ENCODE measurements around the gene C11orf16.
"Not testable (repeated sequence)": the region's sequence is repeated elsewhere in the genome, so short reads cannot be mapped to it uniquely, and the experiment has no call there.

C11orf16 gene, protein sequence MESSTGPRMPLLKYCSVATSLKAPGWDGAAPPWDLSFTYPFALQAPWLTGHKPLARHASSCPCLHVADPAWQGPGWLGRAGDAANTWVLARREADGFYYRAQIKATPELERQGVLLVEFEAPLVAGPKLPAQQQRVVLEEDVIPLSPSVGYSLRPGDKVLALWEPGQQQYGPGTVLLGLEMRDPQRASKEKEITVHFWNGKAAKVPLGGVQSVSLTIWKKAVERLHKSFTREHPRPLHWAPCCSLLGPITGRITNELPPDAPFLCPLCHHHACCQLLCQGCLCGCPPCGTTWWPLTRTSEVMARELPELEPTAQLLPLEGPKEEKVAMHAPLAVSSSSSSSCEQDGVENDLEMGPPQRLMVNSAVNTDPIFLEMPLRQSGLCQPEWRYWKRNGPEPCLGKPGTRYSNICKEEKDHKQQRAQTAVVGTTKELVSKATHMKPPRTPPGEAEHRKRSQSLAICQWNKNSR

DNA sequence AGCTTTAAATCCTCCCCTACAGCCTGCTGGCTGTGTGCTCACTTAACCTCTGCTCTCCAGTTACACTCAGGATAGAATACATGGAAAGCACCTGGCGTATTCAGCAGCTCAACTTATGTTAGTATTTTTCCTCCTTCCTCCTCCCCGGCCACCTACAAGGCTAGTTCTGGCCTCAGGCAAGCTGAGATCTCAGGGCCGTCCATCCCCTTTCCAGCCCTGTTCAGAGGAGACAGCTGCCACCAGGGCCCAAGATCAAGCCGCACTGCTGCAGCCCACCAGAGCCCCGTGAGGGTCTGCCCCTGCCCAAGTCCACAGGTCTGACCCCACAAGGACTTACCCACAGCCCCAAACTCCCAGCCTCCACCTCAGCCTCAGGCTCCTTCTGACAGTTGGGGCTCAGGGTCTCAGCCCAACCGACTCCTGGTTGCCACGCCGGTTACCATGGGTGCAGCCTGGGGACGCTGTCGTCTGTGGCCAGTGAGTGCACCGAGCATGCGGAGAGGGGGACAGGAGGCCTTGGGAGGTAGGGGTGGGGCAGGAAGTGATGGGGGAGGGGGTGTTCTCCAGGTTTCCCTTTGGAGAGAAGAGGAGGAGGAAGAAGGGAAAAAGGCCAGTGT, at the start of gene C11orf16:
TSS of gene C11orf16 (minus strand) at position 384 of the 617 bp plus-strand sequence. CDS start 639 bp downstream, outside the sequence.
- in situ Hi-C loops (cut with HindIII; ENCODE audit: low sequenced_read_pairs): no loop called here

DNA sequence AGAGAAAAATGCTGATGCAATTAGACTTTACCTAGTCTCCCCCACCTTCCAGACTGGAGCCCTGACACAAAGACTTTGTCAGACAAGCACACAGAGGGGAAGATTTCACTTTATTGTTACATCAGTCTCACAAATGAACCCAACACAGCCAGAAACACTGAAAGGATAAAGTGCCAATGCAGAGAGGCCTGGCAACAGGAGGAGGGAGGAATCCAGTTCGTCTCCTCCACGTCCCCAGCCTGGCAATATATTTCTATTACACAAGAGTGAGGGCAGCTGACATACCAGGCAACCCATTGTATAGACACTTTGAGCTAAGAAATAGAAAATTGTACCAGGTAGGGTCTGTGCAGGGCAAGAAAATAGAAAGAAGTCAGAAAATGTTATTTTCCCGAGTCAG, 47.7 kb upstream of the C11orf16 start:
- in situ Hi-C loops (cut with HindIII; ENCODE audit: low sequenced_read_pairs): no loop called here

DNA sequence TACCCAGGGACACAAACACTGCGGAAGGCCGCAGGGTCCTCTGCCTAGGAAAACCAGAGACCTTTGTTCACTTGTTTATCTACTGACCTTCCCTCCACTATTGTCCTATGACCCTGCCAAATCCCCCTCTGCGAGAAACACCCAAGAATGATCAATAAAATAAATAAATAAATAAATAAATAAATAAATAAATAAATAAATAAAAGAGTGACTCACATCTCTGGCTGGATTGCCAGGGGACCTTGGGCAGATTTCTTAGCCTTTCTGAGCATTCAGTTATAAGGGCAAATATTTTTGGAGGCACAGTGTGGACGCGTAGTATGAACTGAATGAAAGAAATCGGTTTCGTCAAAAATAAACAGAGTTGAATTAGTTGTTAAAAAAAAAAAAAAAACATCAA, 46.6 kb upstream of the C11orf16 start:
- in situ Hi-C loops (cut with HindIII; ENCODE audit: low sequenced_read_pairs): not testable (repeated sequence)

DNA sequence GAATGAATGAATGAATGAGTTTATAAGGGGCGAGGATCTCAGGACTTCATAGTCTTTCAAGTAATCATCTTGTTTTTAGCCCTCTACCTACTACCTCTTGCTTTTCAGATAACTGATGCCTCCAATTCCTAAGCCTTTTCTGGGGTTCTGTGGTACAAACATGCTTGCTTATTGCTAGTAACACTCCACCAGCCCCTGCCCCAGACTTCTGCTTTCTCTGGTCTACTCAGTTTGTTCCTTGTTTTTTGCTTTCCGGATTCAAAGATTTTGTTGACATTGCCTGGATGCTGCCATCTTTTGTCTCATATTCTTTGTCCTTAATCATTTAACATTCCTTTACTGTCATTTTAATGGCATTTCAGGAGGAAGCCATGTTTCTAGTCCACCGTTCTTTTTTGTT, 40.4 kb upstream of the C11orf16 start:
- in situ Hi-C loops (cut with HindIII; ENCODE audit: low sequenced_read_pairs): no loop called here

DNA sequence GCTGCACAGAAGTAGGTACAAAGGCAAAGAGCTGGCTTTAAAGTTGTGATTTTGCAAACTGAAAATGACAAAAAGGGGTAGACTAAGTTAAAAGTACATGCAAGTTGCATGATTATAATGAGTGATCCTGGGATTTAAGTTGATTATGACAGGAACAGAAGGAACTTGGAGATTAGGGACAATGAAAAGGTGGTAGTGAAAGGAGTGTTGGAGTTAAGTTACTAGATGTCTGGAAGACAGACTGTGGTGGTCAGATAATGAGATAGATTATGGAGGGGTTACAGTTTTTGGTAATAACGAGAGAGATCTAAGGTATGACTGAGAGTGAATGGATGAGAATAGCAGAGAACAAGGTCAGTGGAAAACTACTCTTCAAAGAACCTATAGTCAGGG, 39.2 kb upstream of the C11orf16 start:
- in situ Hi-C loops (cut with HindIII; ENCODE audit: low sequenced_read_pairs): no loop called here

DNA sequence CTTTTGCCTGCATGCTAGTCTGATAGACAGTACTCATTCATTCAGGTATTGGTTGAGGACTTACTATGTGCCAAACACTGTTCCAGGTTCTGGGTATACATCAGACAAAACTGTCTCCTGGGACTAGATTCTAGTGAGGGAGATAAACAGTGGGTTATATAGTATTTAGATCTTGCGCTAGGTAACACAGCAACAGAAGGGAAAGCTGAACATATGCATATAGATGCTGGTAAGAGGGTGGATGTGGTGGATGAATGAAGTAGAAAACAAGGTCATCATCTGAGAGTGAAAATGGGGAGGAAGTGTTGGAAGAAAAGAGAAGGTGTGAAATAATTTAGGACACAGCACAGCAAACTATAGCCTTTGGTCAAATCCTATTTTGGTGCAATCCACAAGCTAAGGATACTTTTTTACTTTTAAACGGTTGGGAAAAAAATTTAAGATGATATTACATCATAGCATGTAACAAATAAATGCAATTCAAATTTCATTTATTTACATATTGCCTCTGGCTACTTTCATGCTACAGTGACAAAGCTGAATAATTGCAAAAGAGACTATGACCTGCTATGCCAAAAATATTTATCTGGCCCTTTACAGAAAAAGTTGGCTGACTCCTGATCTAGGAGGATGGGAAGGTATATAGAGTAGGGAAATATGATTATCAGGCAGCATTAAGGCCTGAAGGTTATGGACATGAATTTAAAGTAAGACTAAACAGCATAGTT, 38.6 kb upstream of the C11orf16 start:
- in situ Hi-C loops (cut with HindIII; ENCODE audit: low sequenced_read_pairs): no loop called here

DNA sequence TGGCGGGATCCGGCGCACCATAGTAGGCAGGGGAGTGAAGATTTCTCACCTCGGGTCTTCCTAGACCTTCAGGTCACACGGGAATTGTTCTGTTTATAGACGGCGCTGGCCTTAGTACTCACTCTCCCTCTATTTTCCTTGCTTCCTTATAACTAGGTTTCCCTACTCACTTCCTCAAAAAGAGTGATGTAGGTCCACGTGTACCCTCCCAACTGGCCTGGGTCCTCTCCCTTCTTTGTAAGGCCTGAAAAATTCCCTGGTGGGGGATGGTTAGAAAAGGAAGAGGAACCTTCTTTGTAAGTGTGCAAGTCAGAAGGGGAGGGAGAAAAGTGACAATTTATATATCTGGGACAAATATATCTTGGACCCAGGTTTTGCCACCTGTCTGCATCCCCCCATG, 34.4 kb upstream of the C11orf16 start:
- in situ Hi-C loops (cut with HindIII; ENCODE audit: low sequenced_read_pairs): no loop called here

DNA sequence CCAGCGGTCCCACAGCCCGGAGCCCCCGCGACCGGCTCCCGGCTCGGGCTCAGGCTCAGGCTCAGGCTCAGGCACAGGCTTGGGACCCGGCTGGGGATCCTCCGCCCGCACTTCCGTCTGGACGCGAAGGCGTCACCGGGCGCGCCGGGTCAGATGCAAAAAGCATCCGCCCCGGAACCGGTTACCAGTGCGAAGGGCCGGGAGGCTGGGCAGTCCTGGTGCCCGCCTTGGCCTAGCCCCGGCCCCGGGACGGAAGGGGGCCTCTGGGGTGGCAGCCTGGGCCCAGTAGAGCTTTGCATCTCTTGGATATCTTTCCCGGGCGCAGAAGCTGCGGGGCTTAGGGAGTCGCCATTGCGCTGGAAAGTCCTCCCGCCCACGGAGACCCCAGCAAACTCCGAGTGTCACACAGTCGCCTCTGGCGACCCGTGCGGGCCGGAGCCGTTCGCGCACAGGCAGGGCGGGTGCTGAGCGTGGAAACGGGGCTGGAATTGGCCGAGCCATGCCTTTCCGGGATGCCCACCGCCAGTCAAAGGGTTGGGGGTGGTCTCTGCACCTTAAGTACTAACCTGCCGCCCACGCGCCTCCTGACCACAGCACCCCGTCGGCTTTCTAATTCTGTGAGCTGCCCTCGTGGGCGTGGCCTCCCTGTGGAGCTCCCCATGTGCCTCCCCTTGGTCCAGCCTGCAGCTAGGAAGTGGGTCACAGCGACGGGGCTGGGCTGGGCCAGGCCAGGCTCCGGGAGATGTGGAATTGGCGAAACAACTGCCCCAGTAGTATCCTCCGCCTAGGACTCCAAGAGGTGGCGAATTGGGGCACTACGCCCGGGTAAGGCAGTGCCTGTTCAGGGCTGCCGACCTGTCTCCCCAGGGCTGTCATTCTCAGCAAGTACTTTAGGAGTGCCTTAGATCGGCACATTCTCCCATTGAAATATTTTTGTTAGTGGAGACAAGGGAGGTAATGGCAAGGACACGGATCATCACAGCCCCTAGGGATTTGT, 31.9 kb upstream of the C11orf16 start, which contains the start of gene TMEM9B:
TSS of gene TMEM9B (minus strand) at position 119 of the 997 bp plus-strand sequence. CDS start 129 bp downstream, outside the sequence.
- in situ Hi-C loops (cut with HindIII; ENCODE audit: low sequenced_read_pairs): no loop called here

DNA sequence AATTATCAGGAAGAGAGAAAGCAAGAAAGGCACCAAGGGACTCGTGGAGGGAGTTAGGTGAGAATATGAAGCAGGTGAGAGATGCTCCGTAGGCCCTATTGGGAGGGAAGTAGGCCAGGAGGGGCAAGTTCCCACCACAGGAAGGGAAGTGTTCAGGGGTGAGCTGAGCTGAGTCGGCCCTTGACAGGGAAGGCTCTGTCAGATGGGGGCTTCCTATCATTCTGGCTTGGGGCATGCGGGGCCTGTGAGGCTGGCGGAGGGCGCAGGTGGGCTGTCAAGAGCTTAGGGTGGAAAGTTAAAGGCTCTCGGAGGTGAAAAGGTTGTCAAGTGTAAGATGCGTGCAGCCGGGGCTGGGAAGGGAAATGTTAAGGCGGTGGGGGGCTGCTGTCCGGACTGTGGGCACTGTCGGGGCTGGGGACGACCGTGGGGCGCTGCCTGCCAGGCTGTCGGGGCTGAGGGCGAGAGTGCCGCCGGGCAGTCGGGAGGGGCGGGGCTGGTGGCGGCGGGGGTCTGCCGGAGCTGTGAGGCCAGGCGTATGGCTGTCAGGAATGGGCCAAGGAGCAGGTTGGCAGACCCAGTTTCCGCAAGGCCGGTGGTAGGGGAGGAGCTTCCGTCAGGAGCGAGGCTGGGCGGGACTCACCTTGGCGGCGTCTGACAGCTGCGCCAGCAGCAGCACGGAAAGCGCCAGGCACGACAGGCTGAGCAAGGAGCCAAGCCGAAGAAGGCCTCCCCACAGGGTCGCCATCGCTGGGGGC, 31.0 kb upstream of the C11orf16 start:
- in situ Hi-C loops (cut with HindIII; ENCODE audit: low sequenced_read_pairs): no loop called here

DNA sequence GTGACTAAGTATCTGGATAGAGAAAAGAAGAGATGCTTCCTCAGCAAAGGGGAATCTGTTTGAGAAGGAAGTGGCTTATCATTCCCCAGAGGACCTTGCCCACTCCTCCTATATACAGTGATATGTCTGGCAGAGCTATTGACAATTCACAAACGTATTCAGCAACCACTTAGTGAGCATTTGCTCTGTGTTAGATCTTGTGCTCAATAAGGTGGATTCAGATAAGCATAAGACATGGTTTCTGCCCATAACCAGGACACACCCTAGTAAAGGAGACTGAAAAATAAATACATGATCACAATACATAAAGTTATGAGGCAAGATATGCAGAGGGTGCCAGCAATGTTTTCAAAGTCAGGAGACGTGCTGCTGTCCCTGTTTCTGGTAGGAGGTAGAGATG, 30.1 kb upstream of the C11orf16 start:
- in situ Hi-C loops (cut with HindIII; ENCODE audit: low sequenced_read_pairs): no loop called here

DNA sequence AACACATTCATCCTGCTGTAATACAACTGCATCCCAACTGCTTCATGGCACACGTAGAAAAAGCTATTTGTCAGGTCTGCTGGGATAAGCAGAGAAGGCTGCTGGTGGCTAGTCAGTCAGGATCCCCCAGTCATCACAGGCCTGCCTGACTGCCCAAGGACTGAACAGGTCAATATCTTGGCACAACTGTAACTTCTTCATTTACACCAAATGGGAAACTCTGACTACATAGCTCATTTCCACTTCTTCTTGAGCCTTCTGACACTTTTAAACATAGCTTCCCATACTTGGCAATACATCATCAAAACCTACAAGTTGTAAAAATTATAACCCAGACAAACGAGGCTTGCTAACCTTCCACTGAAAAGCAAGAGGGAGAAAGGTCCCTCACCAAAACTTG, 28.7 kb upstream of the C11orf16 start:
- in situ Hi-C loops (cut with HindIII; ENCODE audit: low sequenced_read_pairs): no loop called here

DNA sequence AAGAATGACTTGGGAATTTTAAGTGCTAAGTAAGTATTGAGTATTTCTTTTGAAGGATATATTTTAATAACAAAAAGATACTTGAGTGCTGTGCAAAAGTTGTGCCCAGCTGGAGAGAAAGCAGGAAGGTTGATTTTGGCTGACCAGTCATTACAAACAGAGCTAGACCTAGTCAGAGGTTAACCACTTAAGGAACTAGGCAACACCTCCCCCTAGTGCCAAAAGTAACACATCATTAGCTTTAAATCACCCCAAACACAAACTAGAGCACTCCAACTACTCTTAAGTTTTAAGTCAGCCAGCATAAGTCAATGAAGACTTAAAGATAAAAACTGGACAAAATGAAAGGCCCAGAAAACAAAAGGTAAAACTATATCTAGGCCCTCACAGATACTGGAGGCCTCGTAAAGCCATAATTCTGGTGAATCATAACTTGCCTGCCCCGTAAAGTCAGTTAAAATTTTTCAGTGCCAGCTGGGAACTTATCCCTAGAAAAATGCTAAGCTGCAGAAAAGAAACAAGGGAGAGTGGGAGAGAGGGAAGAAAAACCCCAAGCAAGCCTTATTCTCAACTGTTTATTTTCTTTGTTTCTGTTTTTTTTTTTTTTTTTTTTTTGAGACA, 26.9 kb upstream of the C11orf16 start:
- in situ Hi-C loops (cut with HindIII; ENCODE audit: low sequenced_read_pairs): no loop called here

DNA sequence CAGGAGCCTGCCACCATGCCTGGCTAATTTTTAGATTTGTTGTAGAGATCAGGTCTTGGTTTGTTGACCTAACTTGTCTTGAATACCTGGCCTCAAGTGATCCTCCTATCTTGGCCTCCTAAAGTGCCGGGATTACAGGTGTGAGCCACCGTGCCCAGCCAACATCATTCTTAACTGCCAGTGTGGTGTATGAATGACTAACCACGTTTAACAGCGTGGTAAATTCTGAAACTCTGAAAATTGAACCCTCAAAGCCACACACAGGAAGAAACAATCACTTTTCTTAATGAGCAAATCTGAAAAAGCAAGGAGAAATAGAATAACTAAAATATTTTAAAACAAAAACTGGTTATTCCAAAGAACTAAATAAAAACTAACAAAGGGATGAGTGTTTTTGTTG, 24.1 kb upstream of the C11orf16 start:
- in situ Hi-C loops (cut with HindIII; ENCODE audit: low sequenced_read_pairs): no loop called here

DNA sequence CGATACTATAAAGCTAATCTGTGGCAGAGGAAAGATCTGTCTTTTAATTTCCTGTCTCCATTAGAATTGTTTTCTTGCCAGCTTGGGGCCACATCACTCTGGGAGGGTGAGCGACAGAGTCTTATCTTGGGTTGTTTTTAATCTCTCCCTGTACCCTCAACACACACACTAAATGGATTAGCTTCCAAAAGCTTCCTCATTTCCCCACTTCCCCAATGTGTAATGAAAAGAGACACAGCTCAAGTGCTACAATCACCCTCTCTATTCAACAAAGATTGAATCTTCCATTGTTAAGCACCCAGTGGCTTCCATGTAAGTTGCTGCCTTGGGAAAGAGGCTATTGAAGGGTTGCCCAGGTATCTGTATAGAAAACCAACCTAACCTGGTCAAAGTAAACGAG, 16.1 kb upstream of the C11orf16 start:
- in situ Hi-C loops (cut with HindIII; ENCODE audit: low sequenced_read_pairs): no loop called here

DNA sequence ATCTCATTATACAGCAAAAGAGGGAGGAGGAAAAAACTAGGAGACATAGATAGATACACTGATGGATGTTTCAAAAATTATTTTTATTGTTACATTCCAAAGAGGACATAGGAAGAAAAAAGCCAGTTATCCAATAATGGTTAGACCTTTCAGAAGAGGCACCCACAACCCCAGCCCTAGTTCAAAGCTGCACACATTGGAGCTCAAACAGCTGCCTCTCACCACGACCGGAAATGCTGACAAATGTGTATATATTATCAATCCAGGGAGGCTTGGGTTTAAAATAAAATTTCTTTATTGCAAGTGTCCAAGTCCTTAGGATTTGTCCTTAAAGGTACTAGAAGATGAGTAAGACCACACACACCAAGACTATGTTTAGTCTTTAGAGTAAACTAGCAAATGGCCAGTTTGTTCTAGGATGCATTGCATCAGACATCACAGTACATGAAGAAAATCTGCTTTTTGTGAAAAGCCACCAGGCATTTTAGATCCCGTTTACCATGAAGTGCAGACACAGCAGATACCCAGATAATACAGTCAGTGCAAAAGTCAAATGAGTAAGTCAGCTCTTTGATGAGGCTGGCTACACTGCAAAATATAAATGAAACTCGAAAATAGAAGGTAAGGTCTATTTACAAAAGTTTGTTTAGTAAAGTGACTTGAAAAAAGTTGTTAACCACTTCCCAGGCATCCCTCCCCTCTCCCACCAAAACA, 14.6 kb upstream of the C11orf16 start:
- in situ Hi-C loops (cut with HindIII; ENCODE audit: low sequenced_read_pairs): no loop called here

DNA sequence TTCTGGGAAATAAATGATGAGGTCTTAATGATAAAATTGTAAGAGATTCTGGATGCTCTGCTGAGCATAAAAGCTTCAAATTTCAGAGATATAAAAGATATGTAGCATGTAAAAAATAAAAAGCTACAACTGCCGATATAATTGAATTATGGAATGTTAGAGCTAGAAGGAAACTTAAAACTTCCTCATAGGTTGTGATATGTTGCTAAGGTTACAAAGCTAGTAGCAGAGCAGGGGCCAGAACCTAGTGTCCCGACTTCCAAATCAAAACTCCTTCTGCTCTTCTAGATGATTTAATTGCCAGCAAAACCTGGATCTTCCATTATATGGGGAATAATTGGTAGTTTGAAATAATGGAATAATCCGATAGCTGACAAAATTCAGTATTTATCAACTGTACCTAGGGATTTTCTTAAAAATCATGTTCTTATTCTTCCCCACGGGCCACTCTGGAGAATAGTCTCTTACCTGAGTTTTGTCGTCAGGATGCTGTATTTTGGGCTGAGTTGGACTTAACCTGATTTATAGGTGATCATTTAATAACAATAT, 9.8 kb upstream of the C11orf16 start, which contains the start of gene ASCL3:
TSS of gene ASCL3 (minus strand) at position 499 of the 549 bp plus-strand sequence. CDS start 4,855 bp downstream, outside the sequence.
- in situ Hi-C loops (cut with HindIII; ENCODE audit: low sequenced_read_pairs): no loop called here

DNA sequence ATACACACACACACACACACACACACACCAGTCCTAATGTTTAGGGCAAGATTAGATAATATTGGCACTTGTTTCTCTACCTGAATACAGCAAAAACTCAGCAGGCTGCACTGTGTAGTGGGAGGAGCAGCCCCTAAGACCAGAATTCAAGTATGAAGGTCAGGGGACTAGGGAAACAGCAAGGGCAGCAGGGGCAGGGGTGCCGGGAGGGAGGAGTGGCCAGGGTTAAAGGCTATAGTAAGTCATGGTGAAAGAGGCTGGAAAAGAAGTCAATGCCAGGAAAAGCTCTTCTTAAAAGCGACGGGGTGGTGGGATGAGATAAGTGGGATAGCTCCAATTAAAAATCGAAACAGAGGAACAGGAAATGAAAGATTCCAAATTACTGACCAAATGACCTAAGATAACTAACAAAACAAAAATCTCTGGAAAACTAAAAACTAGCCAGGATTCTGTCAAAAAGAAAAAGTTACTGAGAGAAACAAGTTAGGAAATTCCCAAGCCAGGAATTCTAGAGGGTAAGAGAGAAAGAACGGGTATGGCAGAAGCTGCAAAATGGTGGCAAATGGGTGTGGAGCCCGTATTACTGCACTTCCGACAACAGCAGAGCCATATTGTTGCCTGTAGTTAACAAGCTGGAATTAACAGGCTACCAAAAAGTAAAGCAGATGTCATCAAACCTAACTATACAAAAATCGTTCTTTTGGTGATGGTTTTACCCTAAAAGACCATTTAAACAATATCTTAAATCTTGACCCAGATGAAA, 8.8 kb upstream of the C11orf16 start:
- in situ Hi-C loops (cut with HindIII; ENCODE audit: low sequenced_read_pairs): no loop called here

All from DLD1 (cell line).